MCF 10A (cell line): ENCODE data around the gene RBM12. TPM values are rescaled to one million over a fixed set of nuclear protein-coding genes. Genes with fewer than 3 reads are reported as not detected.

Experiments
- BruUV-seq: library from RNA; stranded (reverse); fragments of 400-500 nt; replicated peaks from 2 replicates; lab custom pipeline; 2021; lab: Mats Ljungman, UMichigan
- CTCF ChIA-PET: fragments of 300-600 bp; sonication (Branson Sonifier 250); formaldehyde crosslinking; extraction: SDS; loops from one replicate; lab custom pipeline; 2021; ENCODE audit warnings: antibody characterized with exemption, inconsistent platforms; lab: Yijun Ruan, JAX
- POLR2A ChIA-PET: fragments of 300-600, 350-650 bp; sonication (Branson Sonifier 250); formaldehyde crosslinking; extraction: SDS; loops from one replicate; lab custom pipeline; 2020; ENCODE audit warnings: antibody characterized with exemption, inconsistent platforms; lab: Yijun Ruan, JAX
- DNase-seq: peaks from one replicate; pipeline ENCODE4 v3.0.0-alpha.2; 2018; ENCODE audit not compliant: unreplicated experiment
- H3K27ac Mint-ChIP-seq: one replicate; pipeline ENCODE4 v1.8.0; 2022; ENCODE audit warnings: mild to moderate bottlenecking, low read depth, mixed read lengths; ENCODE audit not compliant: unreplicated experiment
- H3K27me3 Mint-ChIP-seq: one replicate; pipeline ENCODE4 v1.8.0; 2022; ENCODE audit warnings: mixed read lengths; ENCODE audit not compliant: insufficient read depth, unreplicated experiment
- H3K36me3 Mint-ChIP-seq: one replicate; pipeline ENCODE4 v1.8.0; 2022; ENCODE audit warnings: mild to moderate bottlenecking, moderate library complexity, mixed read lengths; ENCODE audit not compliant: insufficient read depth, unreplicated experiment
- H3K4me1 Mint-ChIP-seq: one replicate; pipeline ENCODE4 v1.8.0; 2022; ENCODE audit warnings: mixed read lengths; ENCODE audit not compliant: insufficient read depth, unreplicated experiment
- H3K4me3 Mint-ChIP-seq: one replicate; pipeline ENCODE4 v1.8.0; 2022; ENCODE audit warnings: mild to moderate bottlenecking, moderate library complexity, mixed read lengths; ENCODE audit not compliant: unreplicated experiment
- H3K9me3 Mint-ChIP-seq: one replicate; pipeline ENCODE4 v1.8.0; 2022; ENCODE audit warnings: mixed read lengths; ENCODE audit not compliant: unreplicated experiment
- intact Hi-C: fragments of 100-400 bp; cut with micrococcal nuclease; formaldehyde crosslinking; loops from 2 replicates; pipeline ENCODE4 v1.14.1; 2022
- total RNA-seq: library from RNA; stranded (reverse); gene quantifications from 2 replicates; pipeline ENCODE4 v1.2.3, GENCODE V29; 2022
- TF ChIP-seq, protein P1 (sequence below): fragments of 200-600 bp; IDR thresholded peaks from one replicate; pipeline ENCODE4 v1.8.0; 2022; ENCODE audit warnings: antibody characterized with exemption, mild to moderate bottlenecking; ENCODE audit not compliant: unreplicated experiment

RBM12 gene
- total RNA-seq, 1 experiment from 2014 or later, result 60.1 TPM

GRCh38 chr20:35619196-35620095, 45.3 kb downstream of the RBM12 start:
- no TSS peak for BruUV-seq
- peak; percentile 91 for DNase-seq
- POLR2A ChIA-PET, result interaction anchor here (0.6 to 6.8 kb wide), 24 partner anchors 8 to 1109 kb away, joined by 3 to 124 read pairs (median 4); partner anchors contain the start of genes CEP250, CPNE1, ERGIC3 and NFS1

DNA sequence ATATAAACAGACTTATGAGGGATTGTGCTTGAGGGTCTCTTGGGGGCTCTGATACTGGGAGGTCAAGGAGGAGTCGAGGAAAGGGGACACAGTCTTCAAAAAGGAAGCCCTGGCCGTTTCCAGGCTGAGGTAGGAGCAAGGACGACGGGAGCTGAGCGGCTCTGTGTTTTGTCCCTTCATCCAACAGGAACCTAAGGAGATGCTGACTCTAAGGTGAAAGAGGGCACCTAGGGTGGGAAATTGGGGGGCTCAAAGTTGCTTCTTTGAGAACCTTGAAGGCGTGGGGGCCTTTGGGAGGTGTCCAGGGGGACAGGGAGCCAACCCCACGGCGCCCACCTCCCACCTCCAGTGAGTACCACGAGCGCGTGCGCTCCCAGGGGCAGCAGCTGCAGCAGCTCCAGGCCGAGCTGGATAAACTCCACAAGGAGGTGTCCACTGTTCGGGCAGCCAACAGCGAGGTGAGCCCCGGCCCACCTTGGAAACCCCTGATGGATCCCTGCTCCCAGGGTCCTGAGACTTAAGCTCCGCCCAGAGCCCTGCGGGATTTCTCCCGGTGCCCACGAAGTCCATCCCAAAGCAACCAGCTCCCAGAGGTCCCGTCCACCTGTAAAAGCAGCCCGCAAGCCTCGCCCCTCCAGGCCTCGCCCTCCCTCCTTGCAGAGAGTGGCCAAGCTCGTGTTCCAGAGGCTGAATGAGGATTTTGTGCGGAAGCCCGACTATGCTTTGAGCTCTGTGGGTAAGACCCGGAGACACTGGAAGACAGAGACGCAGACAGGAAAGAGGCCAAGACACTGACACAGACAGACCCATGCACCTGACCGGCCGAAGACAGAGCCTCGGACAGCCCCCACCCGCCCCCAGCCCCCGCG, 46.2 kb downstream of the RBM12 start:
- Mint-ChIP-seq H3K4me3 (peak overlapping the region; percentile 87), H3K36me3 (peaks cover 18% of the 10 kb centered on the region), H3K4me1 (peaks cover 12% of the 10 kb centered on the region), H3K27ac (peak overlapping the region; percentile 86), H3K27me3 (no peaks in the 10 kb centered on the region), H3K9me3 (no peaks in the 10 kb centered on the region)
- TF ChIP-seq, protein P1, sequence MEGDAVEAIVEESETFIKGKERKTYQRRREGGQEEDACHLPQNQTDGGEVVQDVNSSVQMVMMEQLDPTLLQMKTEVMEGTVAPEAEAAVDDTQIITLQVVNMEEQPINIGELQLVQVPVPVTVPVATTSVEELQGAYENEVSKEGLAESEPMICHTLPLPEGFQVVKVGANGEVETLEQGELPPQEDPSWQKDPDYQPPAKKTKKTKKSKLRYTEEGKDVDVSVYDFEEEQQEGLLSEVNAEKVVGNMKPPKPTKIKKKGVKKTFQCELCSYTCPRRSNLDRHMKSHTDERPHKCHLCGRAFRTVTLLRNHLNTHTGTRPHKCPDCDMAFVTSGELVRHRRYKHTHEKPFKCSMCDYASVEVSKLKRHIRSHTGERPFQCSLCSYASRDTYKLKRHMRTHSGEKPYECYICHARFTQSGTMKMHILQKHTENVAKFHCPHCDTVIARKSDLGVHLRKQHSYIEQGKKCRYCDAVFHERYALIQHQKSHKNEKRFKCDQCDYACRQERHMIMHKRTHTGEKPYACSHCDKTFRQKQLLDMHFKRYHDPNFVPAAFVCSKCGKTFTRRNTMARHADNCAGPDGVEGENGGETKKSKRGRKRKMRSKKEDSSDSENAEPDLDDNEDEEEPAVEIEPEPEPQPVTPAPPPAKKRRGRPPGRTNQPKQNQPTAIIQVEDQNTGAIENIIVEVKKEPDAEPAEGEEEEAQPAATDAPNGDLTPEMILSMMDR, result no peak
- ChIA-PET POLR2A (interaction anchor here (0.6 to 6.8 kb wide), 23 partner anchors 9 to 1109 kb away, joined by 3 to 124 read pairs (median 4); partner anchors contain the start of genes CEP250, CPNE1, ERGIC3 and NFS1), CTCF (interaction anchor here (0.6 to 2.4 kb wide), 13 partner anchors 9 to 1025 kb away, joined by 3 to 10 read pairs (median 4); partner anchors contain the start of gene ERGIC3)
- peak; percentile 49 for DNase-seq
- BruUV-seq, result no TSS peak
- intact Hi-C loops, result loop anchor here (5.0 to 10.0 kb wide), 2 partner anchors 44 to 104 kb away; partner anchors contain the start of genes CPNE1 and RBM12

More at GRCh38 chr20:35619196-35620095, 45.3 kb downstream of the RBM12 start:
- Mint-ChIP-seq H3K27ac (no peak overlapping the region), H3K27me3 (no peaks in the 10 kb centered on the region), H3K4me3 (peak overlapping the region; percentile 87), H3K36me3 (peaks cover 25% of the 10 kb centered on the region), H3K4me1 (peaks cover 12% of the 10 kb centered on the region), H3K9me3 (no peaks in the 10 kb centered on the region)
- TF ChIP-seq, protein P1, result no peak
- intact Hi-C loops, result loop anchor here (5.0 to 10.0 kb wide), 2 partner anchors 43 to 105 kb away; partner anchors contain the start of genes CPNE1 and RBM12
- CTCF ChIA-PET, result interaction anchor here (0.5 to 2.4 kb wide), 21 partner anchors 8 to 707 kb away, joined by 3 to 10 read pairs (median 4); partner anchors contain the start of gene ERGIC3

GRCh38 chr20:35617397-35618262, 47.1 kb downstream of the RBM12 start:
- Mint-ChIP-seq H3K27ac (peak overlapping the region; percentile 86), H3K4me3 (peak overlapping the region; percentile 87), H3K27me3 (no peaks in the 10 kb centered on the region), H3K36me3 (peaks cover 18% of the 10 kb centered on the region), H3K9me3 (no peaks in the 10 kb centered on the region), H3K4me1 (peaks cover 12% of the 10 kb centered on the region)
- DNase-seq, result peak; percentile 70
- CTCF ChIA-PET, result interaction anchor here (0.5 to 1.7 kb wide), 4 partner anchors 75 to 585 kb away, joined by 3 to 6 read pairs (median 4); partner anchors contain the start of gene ERGIC3
- BruUV-seq, result no TSS peak
- TF ChIP-seq, protein P1, result no peak
- POLR2A ChIA-PET, result interaction anchor here (0.6 to 6.8 kb wide), 11 partner anchors 11 to 162 kb away, joined by 3 to 124 read pairs (median 4); partner anchors contain the start of genes CEP250, CPNE1, ERGIC3 and RBM12
- intact Hi-C loops, result loop anchor here (5.0 to 10.0 kb wide), 2 partner anchors 45 to 103 kb away; partner anchors contain the start of genes CPNE1 and RBM12
